Measurements from ENCODE around the gene SMC1A.

Gene SMC1A

DNA sequence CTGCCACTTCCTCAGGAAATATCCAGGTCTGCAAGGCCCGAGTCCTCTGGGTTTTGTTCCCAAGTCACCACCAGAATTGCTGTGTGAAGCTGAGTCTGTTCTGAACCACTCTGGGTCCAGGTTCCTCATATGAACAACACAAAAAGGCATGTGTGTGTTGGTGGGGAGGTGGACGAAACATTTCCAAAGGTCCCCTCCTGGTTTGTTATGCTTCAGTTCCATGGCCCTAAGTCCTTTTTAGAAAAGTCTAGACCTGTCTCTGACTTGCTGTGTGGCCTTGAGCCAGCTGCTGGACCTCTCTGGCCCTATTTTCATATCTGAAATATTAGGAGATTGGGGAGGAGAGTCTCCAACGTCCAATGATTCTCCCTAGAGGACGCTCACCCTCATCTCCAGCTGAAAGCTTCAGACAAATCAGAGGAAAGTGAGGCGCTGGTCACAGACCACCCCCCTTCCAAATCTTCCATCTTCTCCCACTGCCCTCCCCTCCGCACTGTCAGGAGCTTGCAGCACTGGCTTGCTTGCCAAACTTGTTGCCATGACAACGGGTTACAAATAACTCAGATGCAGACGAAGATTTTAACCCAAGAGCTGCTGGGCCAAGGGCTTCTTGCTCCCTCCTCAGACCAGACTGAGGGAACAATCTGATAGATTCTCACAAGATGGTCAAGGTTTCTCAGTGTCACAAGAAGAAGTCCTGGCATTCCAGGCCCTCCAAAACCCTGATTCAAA lies 64.5 kb downstream of the SMC1A start:
- Mint-ChIP-seq H3K27ac (peak overlapping the region in 2 of 3 experiments; percentile 13 to 33), H3K9me3 (peaks cover 18% of the 10 kb centered on the region), H3K36me3 (ENCODE audit: low read depth) (peaks cover 4% of the 10 kb centered on the region), H3K4me3 (no peak overlapping the region), H3K27me3 (ENCODE audit: low read depth) (no peaks in the 10 kb centered on the region), H3K4me1 (peaks cover 5% of the 10 kb centered on the region)
- TF ChIP-seq, protein P1, sequence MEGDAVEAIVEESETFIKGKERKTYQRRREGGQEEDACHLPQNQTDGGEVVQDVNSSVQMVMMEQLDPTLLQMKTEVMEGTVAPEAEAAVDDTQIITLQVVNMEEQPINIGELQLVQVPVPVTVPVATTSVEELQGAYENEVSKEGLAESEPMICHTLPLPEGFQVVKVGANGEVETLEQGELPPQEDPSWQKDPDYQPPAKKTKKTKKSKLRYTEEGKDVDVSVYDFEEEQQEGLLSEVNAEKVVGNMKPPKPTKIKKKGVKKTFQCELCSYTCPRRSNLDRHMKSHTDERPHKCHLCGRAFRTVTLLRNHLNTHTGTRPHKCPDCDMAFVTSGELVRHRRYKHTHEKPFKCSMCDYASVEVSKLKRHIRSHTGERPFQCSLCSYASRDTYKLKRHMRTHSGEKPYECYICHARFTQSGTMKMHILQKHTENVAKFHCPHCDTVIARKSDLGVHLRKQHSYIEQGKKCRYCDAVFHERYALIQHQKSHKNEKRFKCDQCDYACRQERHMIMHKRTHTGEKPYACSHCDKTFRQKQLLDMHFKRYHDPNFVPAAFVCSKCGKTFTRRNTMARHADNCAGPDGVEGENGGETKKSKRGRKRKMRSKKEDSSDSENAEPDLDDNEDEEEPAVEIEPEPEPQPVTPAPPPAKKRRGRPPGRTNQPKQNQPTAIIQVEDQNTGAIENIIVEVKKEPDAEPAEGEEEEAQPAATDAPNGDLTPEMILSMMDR (IDR thresholded peaks at IDR 0.05; ENCODE audit: unreplicated experiment in 3 of 3) = no peak

GRCh38 chrX:53356186-53356585 lies 66.3 kb downstream of the SMC1A start:
- no peak overlapping the region for H3K4me3 Mint-ChIP-seq
- H3K9me3 Mint-ChIP-seq = peaks cover 20% of the 10 kb centered on the region
- H3K27me3 Mint-ChIP-seq (ENCODE audit: low read depth) = no peaks in the 10 kb centered on the region
- TF ChIP-seq, protein P1 (IDR thresholded peaks at IDR 0.05; ENCODE audit: unreplicated experiment in 3 of 3) = no peak
- H3K36me3 Mint-ChIP-seq (ENCODE audit: low read depth) = peaks cover 4% of the 10 kb centered on the region
- H3K27ac Mint-ChIP-seq = no peak overlapping the region
- peaks cover 5% of the 10 kb centered on the region for H3K4me1 Mint-ChIP-seq

GRCh38 chrX:53354669-53355068 lies 67.8 kb downstream of the SMC1A start:
- H3K9me3 Mint-ChIP-seq = peaks cover 22% of the 10 kb centered on the region
- no peaks in the 10 kb centered on the region for H3K27me3 Mint-ChIP-seq (ENCODE audit: low read depth)
- no peak overlapping the region for H3K27ac Mint-ChIP-seq
- no peaks in the 10 kb centered on the region for H3K36me3 Mint-ChIP-seq (ENCODE audit: low read depth)
- peaks cover 5% of the 10 kb centered on the region for H3K4me1 Mint-ChIP-seq
- no peak overlapping the region for H3K4me3 Mint-ChIP-seq
- TF ChIP-seq, protein P1 (IDR thresholded peaks at IDR 0.05; ENCODE audit: unreplicated experiment in 3 of 3) = no peak

GRCh38 chrX:53347948-53348347 lies 74.5 kb downstream of the SMC1A start:
- H3K36me3 Mint-ChIP-seq (ENCODE audit: low read depth) = no peaks in the 10 kb centered on the region
- H3K4me1 Mint-ChIP-seq = no peaks in the 10 kb centered on the region
- H3K27ac Mint-ChIP-seq = no peak overlapping the region
- H3K4me3 Mint-ChIP-seq = no peak overlapping the region
- H3K27me3 Mint-ChIP-seq (ENCODE audit: low read depth) = peaks cover 6% of the 10 kb centered on the region
- peaks cover 11% of the 10 kb centered on the region for H3K9me3 Mint-ChIP-seq
- TF ChIP-seq, protein P1 (IDR thresholded peaks at IDR 0.05; ENCODE audit: unreplicated experiment in 3 of 3) = no peak

DNA sequence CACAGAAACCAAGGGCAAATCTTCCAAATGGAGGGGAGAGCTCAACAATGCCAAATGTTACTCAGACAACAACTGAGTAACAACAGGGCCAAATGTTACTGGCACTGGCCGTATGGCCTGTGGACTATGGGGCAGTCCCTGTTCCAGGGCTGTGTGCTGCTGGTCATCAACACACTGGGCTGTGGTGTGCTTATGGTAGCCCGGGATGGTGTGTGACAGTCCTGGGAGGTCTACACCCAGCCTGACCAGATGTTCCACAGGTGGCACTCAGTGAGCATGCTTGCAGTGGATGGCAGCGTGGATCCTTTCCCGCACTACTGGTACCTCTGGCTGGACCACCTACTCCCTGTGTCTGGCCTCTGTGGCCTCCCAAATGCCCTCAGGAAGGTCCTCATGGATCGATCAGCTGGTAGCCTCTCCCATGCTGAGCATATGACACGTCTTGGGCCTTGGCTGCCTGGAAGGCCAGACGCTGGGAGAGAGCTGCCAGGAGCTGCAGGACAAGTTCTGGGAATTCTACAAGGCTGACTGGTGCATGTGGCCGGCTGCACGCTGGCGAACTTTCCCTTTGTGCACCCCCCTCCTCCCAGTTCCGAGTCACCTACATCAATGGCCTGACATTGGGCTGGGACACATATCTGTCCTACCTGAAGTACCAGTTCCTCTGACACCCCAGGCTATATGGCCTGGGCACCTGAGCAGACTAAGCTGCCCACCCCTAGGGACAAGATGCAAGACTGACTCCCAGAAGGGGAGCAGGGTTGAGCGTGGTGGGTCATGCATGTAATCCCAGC lies 81.4 kb downstream of the SMC1A start:
- Mint-ChIP-seq H3K27me3 (ENCODE audit: low read depth) (peaks cover 3% of the 10 kb centered on the region), H3K9me3 (peaks cover 2% of the 10 kb centered on the region), H3K27ac (no peak overlapping the region), H3K4me1 (no peaks in the 10 kb centered on the region), H3K4me3 (no peak overlapping the region), H3K36me3 (ENCODE audit: low read depth) (no peaks in the 10 kb centered on the region)
- TF ChIP-seq, protein P1 (IDR thresholded peaks at IDR 0.05; ENCODE audit: unreplicated experiment in 3 of 3) = no peak
